Tibial nerve (tissue), 4 donors: ENCODE measurements around the gene LRCOL1. TPM values are rescaled to one million over a fixed set of nuclear protein-coding genes. Genes with fewer than 3 reads are reported as not detected.
A peak's percentile ranks its signal among the peaks of the same experiment; 100 is the strongest.

Experiments used
- DNase-seq, 2 donors: peaks; one replicate each; pipeline ENCODE4 v3.0.0-alpha.2; 2019; ENCODE audit warnings: low spot score in 2 of 2
- H3K27ac ChIP-seq, 4 donors: fragments of 200-600 bp; sonication (generic) in 3 of 4; one replicate each; pipeline ENCODE4 v1.5.1; 2017 to 2019; ENCODE audit warnings: mild to moderate bottlenecking in 1 of 4
- H3K27me3 ChIP-seq, 2 donors: fragments of 200-600 bp; sonication (generic) in 1 of 2; one replicate each; pipeline versions ENCODE4 v1.5.1 to v1.6.0; 2017 to 2019
- H3K36me3 ChIP-seq, 3 donors: fragments of 200-600 bp; sonication (generic); one replicate each; pipeline ENCODE4 v1.5.1; 2018 to 2019
- H3K4me1 ChIP-seq, 4 donors: fragments of 200-600 bp; sonication (generic) in 3 of 4; one replicate each; pipeline ENCODE4 v1.5.1; 2017 to 2019
- H3K4me3 ChIP-seq, 4 donors: fragments of 200-600 bp; sonication (generic) in 3 of 4; one replicate each; pipeline ENCODE4 v1.5.1; 2017 to 2019; ENCODE audit warnings: mild to moderate bottlenecking in 1 of 4, moderate library complexity in 1 of 4
- H3K9me3 ChIP-seq, 4 donors: fragments of 200-600 bp; sonication (generic) in 3 of 4; one replicate each; pipeline ENCODE4 v1.5.1; 2017 to 2019
- EP300 ChIP-seq, 2 donors: sonication (generic); formaldehyde crosslinking; IDR thresholded peaks; one replicate each; pipeline ENCODE4 v1.6.1; 2017; ENCODE audit warnings: antibody characterized with exemption in 2 of 2, mild to moderate bottlenecking in 1 of 2
- POLR2A ChIP-seq, 2 donors: fragments of 450-650 bp; IDR thresholded peaks; one replicate each; pipeline ENCODE4 v1.6.1; 2017; ENCODE audit warnings: antibody characterized with exemption in 2 of 2, mild to moderate bottlenecking in 2 of 2, moderate library complexity in 2 of 2
- WGBS, 2 donors: methylation state at CpG; one replicate each; pipeline ENCODE4 v1.1.5; 2018; 5-methylcytosine and 5-hydroxymethylcytosine counted together
- total RNA-seq, 4 donors: library from RNA; depleted of rRNA; stranded (reverse); fragments of >200 nt; gene quantifications; one replicate each; pipeline ENCODE4 v1.1.0, GENCODE V29; 2016
- TF ChIP-seq, protein P1 (sequence below), 5 experiments: fragments of 200-600 bp in 3 of 5; fragments of 450-650 bp in 2 of 5; sonication (generic) in 3 of 5; IDR thresholded peaks; one replicate each; pipeline ENCODE4 v1.5.1; 2016 to 2019; ENCODE audit warnings: antibody characterized with exemption in 5 of 5, mild to moderate bottlenecking in 3 of 5, moderate library complexity in 2 of 5

Gene LRCOL1
- total RNA-seq, 4 donors from 2014 or later, result not detected

DNA sequence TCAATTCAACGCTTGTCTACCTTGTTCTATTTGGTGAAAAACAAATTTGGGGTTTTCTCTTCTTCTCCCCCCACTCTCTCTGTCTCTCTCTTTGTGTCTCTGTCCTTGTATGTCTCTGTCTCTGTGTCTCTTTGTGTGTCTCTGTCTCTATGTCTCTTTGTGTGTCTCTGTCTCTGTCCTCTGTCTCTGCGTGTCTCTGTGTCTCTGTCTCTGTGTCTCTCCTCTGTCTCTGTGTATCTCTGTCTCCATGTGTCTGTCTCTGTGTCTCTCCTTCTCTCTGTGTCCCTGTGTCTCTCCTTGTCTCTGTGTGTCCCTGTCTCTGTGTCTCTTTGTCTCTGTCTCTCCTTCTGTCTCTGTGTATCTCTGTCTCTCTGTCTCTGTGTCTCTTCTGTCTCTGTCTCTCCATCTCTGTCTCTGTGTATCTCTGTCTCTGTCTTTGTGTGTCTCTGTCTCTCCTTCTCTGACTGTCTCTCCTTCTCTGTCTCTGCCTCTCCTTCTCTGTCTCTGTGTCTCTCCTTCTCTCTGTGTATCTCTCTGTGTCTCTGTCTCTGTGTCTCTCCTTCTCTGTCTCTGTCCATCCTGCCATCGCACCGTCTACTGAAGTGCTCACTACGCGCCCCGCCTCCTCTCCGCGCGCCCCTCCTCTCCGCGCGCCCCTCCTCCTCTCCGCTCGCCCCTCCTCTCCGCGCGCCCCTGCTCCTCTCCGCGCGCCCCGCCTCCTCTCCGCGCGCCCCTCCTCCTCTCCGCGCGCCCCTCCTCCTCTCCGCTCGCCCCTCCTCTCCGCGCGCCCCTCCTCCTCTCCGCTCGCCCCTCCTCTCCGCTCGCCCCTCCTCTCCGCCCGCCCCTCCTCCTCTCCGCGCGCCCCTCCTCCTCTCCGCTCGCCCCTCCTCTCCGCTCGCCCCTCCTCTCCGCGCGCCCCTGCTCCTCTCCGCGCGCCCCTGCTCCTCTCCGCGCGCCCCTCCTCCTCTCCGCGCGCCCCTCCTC, 12.8 kb downstream of the LRCOL1 start:
- TF ChIP-seq, protein P1, sequence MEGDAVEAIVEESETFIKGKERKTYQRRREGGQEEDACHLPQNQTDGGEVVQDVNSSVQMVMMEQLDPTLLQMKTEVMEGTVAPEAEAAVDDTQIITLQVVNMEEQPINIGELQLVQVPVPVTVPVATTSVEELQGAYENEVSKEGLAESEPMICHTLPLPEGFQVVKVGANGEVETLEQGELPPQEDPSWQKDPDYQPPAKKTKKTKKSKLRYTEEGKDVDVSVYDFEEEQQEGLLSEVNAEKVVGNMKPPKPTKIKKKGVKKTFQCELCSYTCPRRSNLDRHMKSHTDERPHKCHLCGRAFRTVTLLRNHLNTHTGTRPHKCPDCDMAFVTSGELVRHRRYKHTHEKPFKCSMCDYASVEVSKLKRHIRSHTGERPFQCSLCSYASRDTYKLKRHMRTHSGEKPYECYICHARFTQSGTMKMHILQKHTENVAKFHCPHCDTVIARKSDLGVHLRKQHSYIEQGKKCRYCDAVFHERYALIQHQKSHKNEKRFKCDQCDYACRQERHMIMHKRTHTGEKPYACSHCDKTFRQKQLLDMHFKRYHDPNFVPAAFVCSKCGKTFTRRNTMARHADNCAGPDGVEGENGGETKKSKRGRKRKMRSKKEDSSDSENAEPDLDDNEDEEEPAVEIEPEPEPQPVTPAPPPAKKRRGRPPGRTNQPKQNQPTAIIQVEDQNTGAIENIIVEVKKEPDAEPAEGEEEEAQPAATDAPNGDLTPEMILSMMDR (IDR thresholded peaks at IDR 0.05), result no peak
- TF ChIP-seq EP300 (IDR thresholded peaks at IDR 0.05), result no peak
- no peak for TF ChIP-seq POLR2A (IDR thresholded peaks at IDR 0.05)
- Histone ChIP-seq H3K4me1 (peaks cover 0 to 28% (median 13%) of the 10 kb centered on the region in 4 donors), H3K9me3 (no peaks in the 10 kb centered on the region), H3K36me3 (no peaks in the 10 kb centered on the region), H3K4me3 (peak overlapping the region in 3 of 4 donors; percentile 19 to 38 (median 31)), H3K27me3 (peaks cover 0 to 72% of the 10 kb centered on the region in 2 donors), H3K27ac (no peak overlapping the region)
- DNase-seq, result no peak
- WGBS, 2 donors, result 5 to 6% methylated on average over 21 to 25 of the region's 58 CpGs

DNA sequence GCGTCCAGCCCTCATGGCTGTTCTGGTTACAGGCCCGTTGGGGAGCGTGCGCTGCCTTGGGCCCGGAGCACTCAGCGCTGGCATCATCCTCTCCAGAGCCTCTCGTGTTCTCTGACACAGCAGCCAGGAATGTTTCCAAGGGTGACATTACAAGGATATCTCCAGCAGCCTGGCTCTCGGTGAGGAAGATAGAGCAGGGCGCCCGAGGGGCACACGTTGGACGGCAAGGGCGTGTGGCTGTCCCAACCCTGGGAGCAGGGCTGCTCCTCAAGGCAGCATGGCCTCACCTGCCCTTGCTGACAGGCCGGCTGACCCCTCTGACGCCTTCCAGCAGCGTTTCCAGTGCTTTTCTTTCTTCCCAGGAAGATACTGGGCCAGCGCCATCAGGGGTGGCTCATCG, 14.4 kb downstream of the LRCOL1 start:
- H3K27me3 ChIP-seq, result peaks cover 0 to 63% of the 10 kb centered on the region in 2 donors
- no peak for DNase-seq
- no peak overlapping the region for H3K4me3 ChIP-seq
- WGBS, 2 donors, result 80 to 84% methylated on average over 18 of the region's 18 CpGs
- no peak for TF ChIP-seq POLR2A (IDR thresholded peaks at IDR 0.05)
- TF ChIP-seq, protein P1 (IDR thresholded peaks at IDR 0.05), result no peak
- TF ChIP-seq EP300 (IDR thresholded peaks at IDR 0.05), result no peak
- H3K36me3 ChIP-seq, result no peaks in the 10 kb centered on the region
- H3K27ac ChIP-seq, result no peak overlapping the region
- peaks cover 0 to 25% (median 12%) of the 10 kb centered on the region in 4 donors for H3K4me1 ChIP-seq
- H3K9me3 ChIP-seq, result no peaks in the 10 kb centered on the region

DNA sequence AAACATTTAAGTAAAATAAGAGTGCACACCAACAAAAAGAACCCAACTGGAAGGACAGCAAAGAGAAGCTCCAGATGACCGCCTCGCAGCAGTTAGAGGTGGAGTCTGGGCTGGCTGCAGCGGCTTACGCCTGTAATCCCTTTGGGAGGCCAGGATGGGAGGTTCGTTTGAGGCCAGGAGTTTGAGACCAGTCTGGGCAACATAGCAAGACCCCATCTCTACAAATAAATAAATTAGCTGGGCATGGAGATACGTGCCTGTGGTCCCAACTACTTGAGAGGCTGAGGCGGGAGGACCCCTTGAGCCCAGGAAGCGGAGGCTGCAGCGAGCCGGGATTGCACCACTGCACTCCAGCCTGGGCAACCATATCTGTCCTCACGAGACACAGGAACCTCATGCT, 15.2 kb downstream of the LRCOL1 start:
- TF ChIP-seq EP300 (IDR thresholded peaks at IDR 0.05) (no peak), POLR2A (IDR thresholded peaks at IDR 0.05) (no peak)
- TF ChIP-seq, protein P1 (IDR thresholded peaks at IDR 0.05), result no peak
- no peak for DNase-seq
- H3K9me3 ChIP-seq, result no peaks in the 10 kb centered on the region
- H3K4me1 ChIP-seq, result peaks cover 0 to 17% (median 5%) of the 10 kb centered on the region in 4 donors
- peaks cover 0 to 57% of the 10 kb centered on the region in 2 donors for H3K27me3 ChIP-seq
- no peak overlapping the region for H3K4me3 ChIP-seq
- no peak overlapping the region for H3K27ac ChIP-seq
- H3K36me3 ChIP-seq, result no peaks in the 10 kb centered on the region
- WGBS, 2 donors, result 70 to 77% methylated on average over 11 of the region's 11 CpGs

DNA sequence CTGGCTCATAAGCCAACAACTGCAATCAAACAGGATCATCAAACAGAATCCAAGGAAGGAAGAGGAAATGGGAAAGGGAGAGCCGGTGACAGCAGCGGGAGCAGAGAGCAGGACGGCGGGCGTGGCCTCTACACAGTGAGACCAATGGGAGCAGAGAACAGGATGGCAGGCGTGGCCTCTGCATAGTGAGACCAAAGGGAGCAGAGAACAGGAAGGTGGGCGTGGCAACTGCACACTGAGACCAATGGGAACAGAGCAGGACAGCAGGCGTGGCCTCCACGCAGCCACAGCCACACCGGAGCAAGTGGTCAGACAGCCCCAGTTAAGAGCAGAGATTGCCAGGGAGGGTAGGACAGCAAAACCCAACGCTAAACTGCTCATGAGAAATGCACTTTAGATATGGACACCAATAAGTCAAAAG, 16.4 kb downstream of the LRCOL1 start:
- peaks cover 0 to 53% of the 10 kb centered on the region in 2 donors for H3K27me3 ChIP-seq
- TF ChIP-seq EP300 (IDR thresholded peaks at IDR 0.05), result no peak
- TF ChIP-seq, protein P1 (IDR thresholded peaks at IDR 0.05), result no peak
- no peak for TF ChIP-seq POLR2A (IDR thresholded peaks at IDR 0.05)
- peak; percentile 50 to 74 for DNase-seq
- H3K4me3 ChIP-seq, result no peak overlapping the region
- peaks cover 0 to 13% (median 5%) of the 10 kb centered on the region in 4 donors for H3K4me1 ChIP-seq
- no peak overlapping the region for H3K27ac ChIP-seq
- H3K9me3 ChIP-seq, result peaks cover 0 to 2% (median 0%) of the 10 kb centered on the region in 4 donors
- WGBS, 2 donors, result 8 to 14% methylated on average over 11 of the region's 11 CpGs
- H3K36me3 ChIP-seq, result no peaks in the 10 kb centered on the region

DNA sequence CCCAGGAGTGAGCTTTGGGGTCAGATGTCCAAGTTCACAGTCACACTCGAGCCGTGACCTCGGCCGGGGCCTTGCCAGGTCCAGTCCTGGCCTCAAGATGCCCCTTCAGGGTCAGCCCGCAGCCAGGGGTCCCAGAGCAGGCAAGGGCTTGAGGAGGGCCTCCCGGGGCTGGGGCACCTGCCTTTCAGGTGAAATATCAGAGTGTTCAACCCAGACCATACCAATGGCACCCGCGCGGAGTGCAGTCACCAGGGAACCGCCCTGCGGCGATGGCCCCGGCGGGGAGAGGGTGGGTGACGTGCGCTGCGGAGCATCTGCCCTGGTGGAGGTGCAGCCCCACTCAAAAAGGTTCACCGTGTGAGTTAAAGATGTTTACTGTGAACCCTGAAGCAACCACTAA, 16.9 kb downstream of the LRCOL1 start:
- Histone ChIP-seq H3K36me3 (no peaks in the 10 kb centered on the region), H3K4me1 (peaks cover 0 to 9% (median 5%) of the 10 kb centered on the region in 4 donors), H3K27ac (no peak overlapping the region), H3K9me3 (peaks cover 0 to 4% (median 0%) of the 10 kb centered on the region in 4 donors), H3K4me3 (no peak overlapping the region), H3K27me3 (peaks cover 0 to 53% of the 10 kb centered on the region in 2 donors)
- 52 to 60% methylated on average over 17 of the region's 18 CpGs for WGBS, 2 donors
- TF ChIP-seq, protein P1 (IDR thresholded peaks at IDR 0.05), result no peak
- TF ChIP-seq EP300 (IDR thresholded peaks at IDR 0.05), result no peak
- TF ChIP-seq POLR2A (IDR thresholded peaks at IDR 0.05), result no peak
- no peak for DNase-seq
